Renal pelvis (tissue), 4 donors: Measurements from ENCODE around the gene GGPS1. TPM values are rescaled to one million over a fixed set of nuclear protein-coding genes. Genes with fewer than 3 reads are reported as not detected.
"Not testable (repeated sequence)": the region's sequence is repeated elsewhere in the genome, so short reads cannot be mapped to it uniquely, and the experiment has no call there.

ENCODE experiments used
- DNase-seq: peaks from one replicate; pipeline ENCODE4 v3.0.0-alpha.2; 2013
- polyA plus RNA-seq, 3 donors: library from polyadenylated mRNA; unstranded; fragments of 120-200 nt; gene quantifications; one replicate each; pipeline ENCODE4 v1.2.1, GENCODE V29; 2013; ENCODE audit not compliant: insufficient read length in 3 of 3

GGPS1 gene
- polyA plus RNA-seq, 3 donors = 50.7 to 53.8 (median 51.8) TPM

GRCh38 chr1:235381955-235382739, 53.8 kb downstream of the GGPS1 start:
- not testable (repeated sequence) for DNase-seq

GRCh38 chr1:235385633-235386032, 57.3 kb downstream of the GGPS1 start:
- not testable (repeated sequence) for DNase-seq

- no peak for DNase-seq
These were observed 63.5 kb downstream of the GGPS1 start for GRCh38 chr1:235391874-235392273.

Other genes with a start within 250 kb of the GGPS1 start
- gene TOMM20, start 199.7 kb upstream of the GGPS1 start, polyA plus RNA-seq = 100 to 1,000 TPM; 193 to 210 (median 200) TPM
- gene RBM34, start 167.3 kb upstream of the GGPS1 start, polyA plus RNA-seq = 10 to 100 TPM; 72.2 to 73.3 (median 73.2) TPM
- 10 to 100 TPM; 45.0 to 51.3 (median 45.1) TPM for gene ARID4B, start 391 bp upstream of the GGPS1 start, polyA plus RNA-seq
- 10 to 100 TPM; 36.5 to 58.8 (median 51.8) TPM for gene TBCE, start 38.9 kb downstream of the GGPS1 start, polyA plus RNA-seq
- gene B3GALNT2, start 175.9 kb downstream of the GGPS1 start, polyA plus RNA-seq = 10 to 100 TPM; 23.6 to 26.7 (median 24.0) TPM